Lower lobe of right lung (tissue), 2 donors: ENCODE data around the gene COLEC12. TPM values are rescaled to one million over a fixed set of nuclear protein-coding genes. Genes with fewer than 3 reads are reported as not detected.

ENCODE experiments used
- ATAC-seq, 2 donors: fragments of 200-7000 bp; cut with Tn5 transposase; one replicate each; pipeline ENCODE4 v1.9.1; 2020 to 2022; ENCODE audit warnings: mild to moderate bottlenecking in 2 of 2, moderate library complexity in 2 of 2
- DNase-seq: peaks from one replicate; pipeline ENCODE4 v3.0.0-alpha.2; 2020
- H3K27ac ChIP-seq: fragments of 200-600 bp; one replicate; pipeline ENCODE4 v1.8.0; 2022
- H3K27me3 ChIP-seq: fragments of 200-600 bp; one replicate; pipeline ENCODE4 v1.8.0; 2022; ENCODE audit warnings: low read depth
- H3K36me3 ChIP-seq: fragments of 200-600 bp; one replicate; pipeline ENCODE4 v1.8.0; 2022; ENCODE audit warnings: mild to moderate bottlenecking
- H3K4me1 ChIP-seq: fragments of 200-600 bp; one replicate; pipeline ENCODE4 v1.8.0; 2022
- H3K4me3 ChIP-seq: fragments of 200-600 bp; one replicate; pipeline ENCODE4 v1.8.0; 2022; ENCODE audit warnings: mild to moderate bottlenecking
- H3K9me3 ChIP-seq: fragments of 200-600 bp; one replicate; pipeline ENCODE4 v1.8.0; 2022
- intact Hi-C: fragments of 100-400 bp; cut with DNase I; formaldehyde crosslinking; loops from one replicate; pipeline ENCODE4 v1.11.0; 2022
- total RNA-seq: library from RNA; stranded (reverse); fragmentation: NEBNext Ultra II Directional; extraction: Animal tissue kit (Norgen Biotek cat#: 25700); gene quantifications from one replicate; pipeline ENCODE4 v1.2.1, GENCODE V29; 2021
- TF ChIP-seq, protein P1 (sequence below): fragments of 200-600 bp; IDR thresholded peaks from one replicate; pipeline ENCODE4 v1.8.0; 2022; ENCODE audit warnings: antibody characterized with exemption, mild to moderate bottlenecking
- donor health status: DM: no; HTN: yes; CAD: no; lungs with severe emphysema.

The COLEC12 gene
- total RNA-seq, 1 donor from 2014 or later = 79.2 TPM

- Histone ChIP-seq H3K9me3 (no peaks in the 10 kb centered on the region), H3K36me3 (no peaks in the 10 kb centered on the region), H3K27me3 (peaks cover 19% of the 10 kb centered on the region), H3K27ac (no peak overlapping the region), H3K4me3 (no peak overlapping the region), H3K4me1 (peaks cover 44% of the 10 kb centered on the region)
- ATAC-seq (no peak), DNase-seq (no peak)
- TF ChIP-seq, protein P1, sequence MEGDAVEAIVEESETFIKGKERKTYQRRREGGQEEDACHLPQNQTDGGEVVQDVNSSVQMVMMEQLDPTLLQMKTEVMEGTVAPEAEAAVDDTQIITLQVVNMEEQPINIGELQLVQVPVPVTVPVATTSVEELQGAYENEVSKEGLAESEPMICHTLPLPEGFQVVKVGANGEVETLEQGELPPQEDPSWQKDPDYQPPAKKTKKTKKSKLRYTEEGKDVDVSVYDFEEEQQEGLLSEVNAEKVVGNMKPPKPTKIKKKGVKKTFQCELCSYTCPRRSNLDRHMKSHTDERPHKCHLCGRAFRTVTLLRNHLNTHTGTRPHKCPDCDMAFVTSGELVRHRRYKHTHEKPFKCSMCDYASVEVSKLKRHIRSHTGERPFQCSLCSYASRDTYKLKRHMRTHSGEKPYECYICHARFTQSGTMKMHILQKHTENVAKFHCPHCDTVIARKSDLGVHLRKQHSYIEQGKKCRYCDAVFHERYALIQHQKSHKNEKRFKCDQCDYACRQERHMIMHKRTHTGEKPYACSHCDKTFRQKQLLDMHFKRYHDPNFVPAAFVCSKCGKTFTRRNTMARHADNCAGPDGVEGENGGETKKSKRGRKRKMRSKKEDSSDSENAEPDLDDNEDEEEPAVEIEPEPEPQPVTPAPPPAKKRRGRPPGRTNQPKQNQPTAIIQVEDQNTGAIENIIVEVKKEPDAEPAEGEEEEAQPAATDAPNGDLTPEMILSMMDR = no peak
- intact Hi-C loops = no loop called here
Observed at GRCh38 chr18:497688-498087, 2.8 kb downstream of the COLEC12 start.

DNA sequence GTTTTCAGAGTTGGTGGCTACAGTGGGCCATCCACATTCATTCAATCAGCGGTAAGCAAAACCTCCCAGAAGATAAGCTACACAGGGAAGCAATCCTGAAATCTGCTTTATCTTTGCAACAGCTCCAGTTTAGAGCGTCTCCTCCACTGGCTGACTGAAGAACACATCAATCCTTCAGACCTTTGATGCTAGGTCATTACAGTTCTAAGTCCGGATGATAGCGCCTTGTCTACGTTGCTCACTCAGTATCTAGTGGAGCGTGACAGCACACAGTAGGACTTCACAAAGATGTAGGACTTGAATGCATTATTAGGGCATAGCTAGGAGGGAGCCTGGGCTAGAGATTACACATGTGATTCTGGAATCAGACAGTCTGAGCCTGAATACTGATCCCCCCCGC is 5.0 kb downstream of the COLEC12 start:
- Histone ChIP-seq H3K4me3 (no peak overlapping the region), H3K36me3 (no peaks in the 10 kb centered on the region), H3K4me1 (peaks cover 54% of the 10 kb centered on the region), H3K27ac (no peak overlapping the region), H3K9me3 (no peaks in the 10 kb centered on the region), H3K27me3 (peaks cover 19% of the 10 kb centered on the region)
- no peak for DNase-seq
- TF ChIP-seq, protein P1 = no peak
- no peak for ATAC-seq
- intact Hi-C loops = no loop called here

DNA sequence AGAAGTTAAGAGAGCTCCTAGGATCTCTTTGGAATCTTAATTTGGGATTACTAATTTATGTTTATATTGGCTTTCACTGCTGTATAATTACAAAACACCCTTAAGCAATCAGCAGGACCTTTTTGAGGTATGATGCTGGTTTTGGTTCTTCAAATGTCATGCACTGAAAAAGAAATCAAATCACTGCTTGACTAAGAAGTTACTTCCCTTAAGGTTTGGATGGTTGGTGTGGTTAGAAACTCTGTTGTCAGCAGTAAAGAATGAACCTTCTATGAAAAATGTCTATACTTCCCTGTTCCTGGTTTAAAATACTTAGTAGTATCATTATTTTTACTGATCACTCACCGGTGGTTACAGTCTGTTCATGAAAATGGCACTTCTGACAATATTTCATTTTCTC is 5.5 kb downstream of the COLEC12 start:
- Histone ChIP-seq H3K27me3 (peaks cover 17% of the 10 kb centered on the region), H3K36me3 (no peaks in the 10 kb centered on the region), H3K4me1 (peaks cover 54% of the 10 kb centered on the region), H3K9me3 (no peaks in the 10 kb centered on the region), H3K27ac (no peak overlapping the region), H3K4me3 (no peak overlapping the region)
- TF ChIP-seq, protein P1 = no peak
- no peak for ATAC-seq
- DNase-seq = no peak
- intact Hi-C loops = no loop called here

- Histone ChIP-seq H3K27me3 (peaks cover 10% of the 10 kb centered on the region), H3K4me3 (no peak overlapping the region), H3K9me3 (no peaks in the 10 kb centered on the region), H3K36me3 (no peaks in the 10 kb centered on the region), H3K4me1 (peaks cover 55% of the 10 kb centered on the region), H3K27ac (no peak overlapping the region)
- ATAC-seq (no peak), DNase-seq (no peak)
- TF ChIP-seq, protein P1 = no peak
- intact Hi-C loops = no loop called here
Observed at GRCh38 chr18:493986-494983, 6.2 kb downstream of the COLEC12 start.

DNA sequence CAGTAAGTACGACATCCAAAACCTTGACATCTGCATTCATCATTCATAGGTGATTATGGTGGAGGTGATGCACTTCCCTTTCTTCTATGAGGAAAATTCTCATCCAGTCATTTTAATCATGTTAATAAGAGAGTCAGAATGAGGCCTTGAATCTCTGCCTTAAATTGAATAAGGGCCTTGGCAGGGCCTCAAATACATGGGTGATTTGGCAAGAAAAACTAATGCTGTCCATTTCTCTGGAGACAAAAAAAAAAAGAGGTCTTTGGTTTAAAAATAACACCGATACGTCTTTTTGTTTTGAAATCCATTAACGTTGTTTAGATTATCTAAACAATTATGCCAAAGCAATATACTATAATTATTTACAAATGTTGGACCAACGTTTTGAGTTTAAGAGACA is 8.1 kb downstream of the COLEC12 start:
- ATAC-seq (no peak), DNase-seq (no peak)
- TF ChIP-seq, protein P1 = no peak
- Histone ChIP-seq H3K36me3 (no peaks in the 10 kb centered on the region), H3K9me3 (no peaks in the 10 kb centered on the region), H3K4me3 (no peak overlapping the region), H3K27ac (no peak overlapping the region), H3K4me1 (peaks cover 48% of the 10 kb centered on the region), H3K27me3 (peaks cover 1% of the 10 kb centered on the region)
- intact Hi-C loops = no loop called here
